H1 (cell line): ENCODE data around the gene RAB40B. TPM values are rescaled to one million over a fixed set of nuclear protein-coding genes. Genes with fewer than 3 reads are reported as not detected.

Experiments used
- CTCF ChIA-PET: fragments of 300-600 bp; sonication (Branson Sonifier 250); formaldehyde crosslinking; loops from one replicate; lab custom pipeline; 2021; ENCODE audit not compliant: partially characterized antibody; lab: Charles Lee
- POLR2A ChIA-PET: fragments of 300-600 bp; sonication (Branson Sonifier 250); formaldehyde crosslinking; loops from one replicate; lab custom pipeline; 2021; ENCODE audit warnings: inconsistent platforms; ENCODE audit not compliant: partially characterized antibody; lab: Charles Lee
- DNase-seq, 2 experiments: peaks; one replicate each; pipeline versions ENCODE4 v3.0.0 to v3.0.0-alpha.2; 2010 to 2022; ENCODE audit warnings: low spot score in 2 of 2, low read depth in 1 of 2, mixed read lengths in 1 of 2
- FAIRE-seq: peaks from 2 replicates; lab custom pipeline; 2011; peaks lifted over from hg19 to GRCh38; lab: Jason Lieb, UNC
- H2AFZ ChIP-seq: 2 replicates; pipeline ENCODE4 v1.8.1; 2012; ENCODE audit warnings: low read length, inconsistent platforms
- H2AK5ac ChIP-seq: 2 replicates; pipeline ENCODE4 v1.6.1; 2013; ENCODE audit warnings: low read depth, low read length
- H2BK120ac ChIP-seq: replicated peaks from 2 replicates; pipeline ENCODE3; 2013; ENCODE audit warnings: low read depth, low read length, inconsistent platforms
- H2BK12ac ChIP-seq: 2 replicates; pipeline ENCODE4 v1.6.1; 2013; ENCODE audit warnings: low read depth, low read length
- H2BK15ac ChIP-seq: 2 replicates; pipeline ENCODE4 v1.6.1; 2013; ENCODE audit warnings: low read length
- H2BK20ac ChIP-seq: 2 replicates; pipeline ENCODE4 v1.6.1; 2013; ENCODE audit warnings: low read length
- H2BK5ac ChIP-seq: 2 replicates; pipeline ENCODE4 v1.6.1; 2013; ENCODE audit warnings: low read depth, low read length
- H3K14ac ChIP-seq: 2 replicates; pipeline ENCODE4 v1.6.1; 2013; ENCODE audit warnings: inconsistent platforms; ENCODE audit not compliant: insufficient read length
- H3K18ac ChIP-seq: 2 replicates; pipeline ENCODE4 v1.6.1; 2013; ENCODE audit warnings: low read length; ENCODE audit errors: extremely low read depth
- H3K23ac ChIP-seq: 2 replicates; pipeline ENCODE4 v1.6.1; 2013; ENCODE audit warnings: inconsistent platforms; ENCODE audit not compliant: insufficient read length
- H3K23me2 ChIP-seq: 2 replicates; pipeline ENCODE4 v1.6.1; 2013; ENCODE audit warnings: low read depth, low read length
- H3K27ac ChIP-seq: 2 replicates; pipeline ENCODE4 v1.6.1; 2011; ENCODE audit warnings: low read depth, low read length, inconsistent platforms
- H3K27me3 ChIP-seq, 4 experiments: replicated peaks in 1 of 4; 1 replicate in 1 of 4; 2 replicates in 3 of 4; pipeline versions ENCODE4 v1.6.1 to v1.8.1; 2011 to 2013; ENCODE audit warnings: low read length in 3 of 4, mild to moderate bottlenecking in 3 of 4, inconsistent platforms in 2 of 4, mixed read lengths in 2 of 4, moderate library complexity in 1 of 4; ENCODE audit not compliant: control insufficient read depth in 3 of 4, insufficient read depth in 3 of 4; ENCODE audit errors: extremely low read depth in 1 of 4
- H3K36me3 ChIP-seq, 4 experiments: 2 replicates each; pipeline versions ENCODE4 v1.6.1 to v1.8.1; 2011 to 2013; ENCODE audit warnings: mild to moderate bottlenecking in 4 of 4, low read length in 3 of 4, moderate library complexity in 2 of 4, control low read depth in 1 of 4, inconsistent platforms in 1 of 4; ENCODE audit not compliant: insufficient read depth in 4 of 4, control insufficient read depth in 2 of 4
- H3K4ac ChIP-seq: replicated peaks from 2 replicates; pipeline ENCODE3; 2013; ENCODE audit warnings: low read length, low read depth, mixed read lengths, inconsistent platforms; ENCODE audit not compliant: insufficient read length
- H3K4me1 ChIP-seq, 4 experiments: replicated peaks in 1 of 4; 1 replicate in 1 of 4; 2 replicates in 3 of 4; pipeline versions ENCODE4 v1.6.1 to v1.8.1; 2011 to 2013; ENCODE audit warnings: low read length in 3 of 4, inconsistent platforms in 2 of 4, mixed read lengths in 1 of 4; ENCODE audit not compliant: insufficient read depth in 4 of 4, control insufficient read depth in 3 of 4
- H3K4me2 ChIP-seq, 2 experiments: 2 replicates each; pipeline versions ENCODE4 v1.6.1 to v1.8.1; 2011 to 2013; ENCODE audit warnings: low read depth in 2 of 2, low read length in 2 of 2, control low read depth in 1 of 2, inconsistent platforms in 1 of 2, mild to moderate bottlenecking in 1 of 2; ENCODE audit not compliant: insufficient read depth in 1 of 2
- H3K4me3 ChIP-seq, 4 experiments: fragments of 200-600, 300-600 bp in 1 of 4; sonication (generic), shearing (Covaris generic), sonication (Bioruptor Twin) in 1 of 4; 2 replicates each; pipeline versions ENCODE4 v1.5.1 to v1.8.1; 2011 to 2016; ENCODE audit warnings: low read length in 4 of 4, low read depth in 3 of 4, control low read depth in 2 of 4, inconsistent platforms in 2 of 4, mild to moderate bottlenecking in 2 of 4, mixed read lengths in 1 of 4, moderate library complexity in 1 of 4; ENCODE audit not compliant: insufficient read depth in 2 of 4; ENCODE audit errors: extremely low read depth in 1 of 4
- H3K56ac ChIP-seq: replicated peaks from 2 replicates; pipeline ENCODE3; 2013; ENCODE audit warnings: low read depth, mild to moderate bottlenecking, mixed read lengths, low read length, inconsistent platforms; ENCODE audit not compliant: insufficient read length
- H3K79me1 ChIP-seq: 2 replicates; pipeline ENCODE4 v1.6.1; 2013; ENCODE audit warnings: low read depth, low read length, control low read depth
- H3K79me2 ChIP-seq, 2 experiments: 2 replicates each; pipeline versions ENCODE4 v1.6.1 to v1.8.1; 2012 to 2013; ENCODE audit warnings: low read length in 2 of 2, mild to moderate bottlenecking in 2 of 2, inconsistent platforms in 1 of 2; ENCODE audit not compliant: insufficient read depth in 2 of 2, control insufficient read depth in 1 of 2
- H3K9ac ChIP-seq, 4 experiments: replicated peaks in 1 of 4; 1 replicate in 1 of 4; 2 replicates in 3 of 4; pipeline versions ENCODE4 v1.6.1 to v1.8.1; 2011 to 2013; ENCODE audit warnings: low read depth in 3 of 4, low read length in 3 of 4, control low read depth in 2 of 4, mild to moderate bottlenecking in 2 of 4, moderate library complexity in 2 of 4, inconsistent platforms in 1 of 4; ENCODE audit errors: extremely low read depth in 1 of 4
- H3K9me3 ChIP-seq, 2 experiments: 2 replicates each; pipeline versions ENCODE4 v1.6.1 to v1.8.1; 2012 to 2013; ENCODE audit warnings: mild to moderate bottlenecking in 2 of 2, moderate library complexity in 2 of 2, control low read depth in 1 of 2, inconsistent platforms in 1 of 2, low read depth in 1 of 2, low read length in 1 of 2, mixed read lengths in 1 of 2; ENCODE audit not compliant: insufficient read depth in 2 of 2
- H4K20me1 ChIP-seq, 2 experiments: replicated peaks in 1 of 2; 2 replicates each; pipeline versions ENCODE3 to v1.8.1; 2011 to 2013; ENCODE audit warnings: inconsistent platforms in 2 of 2, low read length in 2 of 2, mild to moderate bottlenecking in 1 of 2; ENCODE audit not compliant: insufficient read depth in 2 of 2, control insufficient read depth in 1 of 2
- H4K5ac ChIP-seq: 2 replicates; pipeline ENCODE4 v1.6.1; 2013; ENCODE audit warnings: low read length, low read depth, mixed read lengths, inconsistent platforms; ENCODE audit not compliant: insufficient read length
- H4K8ac ChIP-seq: 2 replicates; pipeline ENCODE4 v1.8.0; 2013; ENCODE audit warnings: mild to moderate bottlenecking, moderate library complexity, low read length, inconsistent platforms; ENCODE audit not compliant: insufficient read depth; ENCODE audit errors: extremely low read depth
- H4K91ac ChIP-seq: replicated peaks from 2 replicates; pipeline ENCODE3; 2013; ENCODE audit warnings: low read length, mixed read lengths, inconsistent platforms; ENCODE audit not compliant: insufficient read length
- BCL11A ChIP-seq, 2 experiments: IDR thresholded peaks; one replicate each; pipeline ENCODE4 v1.6.1; 2011; ENCODE audit warnings: low read depth in 2 of 2, low read length in 2 of 2, mild to moderate bottlenecking in 2 of 2
- CREB1 ChIP-seq: IDR thresholded peaks from 2 replicates; pipeline ENCODE4 v1.6.1; 2012; ENCODE audit warnings: inconsistent platforms
- EP300 ChIP-seq, 2 experiments: IDR thresholded peaks; 1 replicate in 1 of 2; 2 replicates in 1 of 2; pipeline ENCODE4 v1.6.1; 2011 to 2012; ENCODE audit warnings: low read depth in 2 of 2, low read length in 2 of 2, mild to moderate bottlenecking in 2 of 2, borderline replicate concordance in 1 of 2, inconsistent platforms in 1 of 2, moderate library complexity in 1 of 2
- FOSL1 ChIP-seq: IDR thresholded peaks from 2 replicates; pipeline ENCODE4 v1.6.1; 2011; ENCODE audit warnings: mild to moderate bottlenecking, low read depth, low read length, moderate library complexity; ENCODE audit not compliant: insufficient read depth
- KDM1A ChIP-seq: fragments of 200-600, 300-600 bp; sonication (generic); IDR thresholded peaks from 2 replicates; pipeline ENCODE4 v1.7.1; 2016; ENCODE audit warnings: mild to moderate bottlenecking, low read length, borderline replicate concordance
- NRF1 ChIP-seq: IDR thresholded peaks from 2 replicates; pipeline ENCODE4 v1.6.1; 2011; ENCODE audit warnings: mild to moderate bottlenecking, low read depth, low read length, improper control_type of control experiment
- PHF8 ChIP-seq: fragments of 200-600 bp; sonication (generic); conservative IDR thresholded peaks from 2 replicates; pipeline ENCODE4 v1.7.1; 2012; ENCODE audit warnings: low read depth, mild to moderate bottlenecking, inconsistent platforms, low read length, moderate library complexity
- SP1 ChIP-seq: IDR thresholded peaks from 2 replicates; pipeline ENCODE4 v1.6.1; 2011; ENCODE audit warnings: low read depth, low read length
- SP2 ChIP-seq: IDR thresholded peaks from 2 replicates; pipeline ENCODE4 v1.6.1; 2012; ENCODE audit warnings: mild to moderate bottlenecking, low read length, inconsistent platforms
- SUZ12 ChIP-seq: fragments of 200-600 bp; sonication (generic); IDR thresholded peaks from 2 replicates; pipeline ENCODE4 v1.6.1; 2012; ENCODE audit warnings: mild to moderate bottlenecking, inconsistent platforms, low read length, moderate library complexity, mixed read lengths
- TAF7 ChIP-seq: optimal IDR thresholded peaks from 2 replicates; pipeline ENCODE3; 2011; ENCODE audit warnings: low read depth, mild to moderate bottlenecking, inconsistent platforms, low read length, moderate library complexity, borderline replicate concordance
- YY1 ChIP-seq: IDR thresholded peaks from 2 replicates; pipeline ENCODE4 v1.6.1; 2011; ENCODE audit warnings: low read depth, mild to moderate bottlenecking, low read length
- WGBS, 2 experiments: shearing (Covaris generic) in 1 of 2; methylation state at CpG; one replicate each; pipeline versions ENCODE4 v1.1.6 to v1.1.7; 2013 to 2015; ENCODE audit warnings: low lambda C conversion rate in 2 of 2, mixed read lengths in 2 of 2, inconsistent platforms in 1 of 2, low coverage in 1 of 2, missing lambda C conversion rate in 1 of 2; ENCODE audit not compliant: insufficient replicate concordance in 2 of 2, insufficient coverage in 1 of 2, insufficient read length in 1 of 2; ENCODE audit errors: extremely low coverage in 1 of 2, missing lambda C conversion rate in 1 of 2; 5-methylcytosine and 5-hydroxymethylcytosine counted together
- polyA plus RNA-seq, 7 experiments: library from polyadenylated mRNA; depleted of rRNA in 3 of 7; stranded (reverse) in 5 of 7; unstranded in 2 of 7; fragments of >200 nt in 5 of 7; fragments of 200-250 nt in 2 of 7; gene quantifications; 1 replicate in 5 of 7; 2 replicates in 1 of 7; 4 replicates in 1 of 7; pipeline versions ENCODE4 v1.2.1 to v1.2.3, GENCODE V29; 2011 to 2013; ENCODE audit warnings: missing spikeins in 2 of 7, mixed read lengths in 2 of 7
- total RNA-seq: library from RNA; stranded (reverse); fragmentation: NEBNext Ultra II Directional; extraction: Animal tissue kit (Norgen Biotek cat#: 25700); gene quantifications from 2 replicates; pipeline ENCODE4 v1.2.1, GENCODE V29; 2021
- TF ChIP-seq, protein P1 (sequence below): IDR thresholded peaks from 2 replicates; pipeline ENCODE4 v1.6.1; 2011; ENCODE audit warnings: low read length, improper control_type of control experiment

Gene RAB40B
- total and polyA plus RNA-seq, 2 of the 8 experiments (the other 6 are each of a cell fraction or from before 2014, with no cell fraction given) = 3.1 to 4.6 TPM

DNA sequence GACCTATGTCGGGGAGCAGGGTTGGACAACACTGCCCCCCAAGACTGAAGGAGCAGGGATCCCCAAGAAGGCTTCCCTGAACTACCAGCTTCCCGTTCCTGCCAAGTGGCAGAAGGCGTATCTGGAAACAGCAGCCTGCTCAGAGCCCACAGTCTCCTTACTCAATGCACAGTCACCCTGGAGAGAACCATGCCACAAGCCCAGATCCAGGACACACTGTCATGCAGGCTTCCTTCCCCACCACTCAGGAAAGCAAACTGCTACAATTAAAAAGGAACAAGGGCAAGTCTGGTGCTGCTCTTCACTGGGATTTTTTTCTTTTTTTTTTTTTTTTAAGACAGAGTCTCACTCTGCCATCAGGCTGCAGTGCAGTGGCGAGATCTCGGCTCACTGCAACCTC lies 58.5 kb downstream of the RAB40B start:
- Histone ChIP-seq H3K79me1 (peaks cover 5% of the 10 kb centered on the region), H3K9me3 (no peaks in the 10 kb centered on the region), H3K27ac (no peak overlapping the region), H4K8ac (no peak overlapping the region; the same call in 1 of the 2 replicates), H4K20me1 (peaks cover 19 to 22% of the 10 kb centered on the region in 2 experiments), H4K91ac (no peak overlapping the region), H3K79me2 (peaks cover 18 to 84% of the 10 kb centered on the region in 2 experiments), H2BK15ac (no peak overlapping the region), H2BK12ac (no peak overlapping the region), H3K56ac (no peak overlapping the region), H3K23ac (no peak overlapping the region), H3K4me3 (no peak overlapping the region), H2BK5ac (0 out of 2 replicates have a peak overlapping the region, but pooled peaks have one; percentile 60), H3K36me3 (peaks cover 15 to 41% (median 21%) of the 10 kb centered on the region in 4 experiments; a peak in 7 of 8 replicates), H2BK20ac (no peak overlapping the region), H3K4ac (no peak overlapping the region), H2AFZ (no peak overlapping the region), H3K4me1 (peaks cover 0 to 5% (median under 1%) of the 10 kb centered on the region in 4 experiments; a peak in 1 of 7 replicates), H2BK120ac (no peak overlapping the region), H3K18ac (no peak overlapping the region), H4K5ac (no peak overlapping the region), H3K4me2 (no peak overlapping the region), H3K14ac (no peak overlapping the region), H2AK5ac (no peak overlapping the region), H3K9ac (no peak overlapping the region), H3K23me2 (no peaks in the 10 kb centered on the region), H3K27me3 (no peaks in the 10 kb centered on the region)
- FAIRE-seq (no peak), DNase-seq (no peak)
- CTCF ChIA-PET = interaction anchor here (1.2 kb wide), 1 partner anchor 29 kb away, joined by 6 read pairs; no protein-coding TSS in a partner anchor
- WGBS, 2 experiments = 90% methylated on average over 5 of the region's 5 CpGs; no CpG with 5 or more reads in 1 of the 2 experiments
- POLR2A ChIA-PET = interaction anchor here (1.2 kb wide), 1 partner anchor 25 kb away, joined by 3 read pairs; no protein-coding TSS in a partner anchor
- TF ChIP-seq BCL11A (IDR thresholded peaks at IDR 0.05; ENCODE audit: low read depth in 2 of 2, low read length in 2 of 2) = no peak
- no peak for TF ChIP-seq FOSL1
- TF ChIP-seq NRF1 = no peak
- no peak for TF ChIP-seq PHF8
- TF ChIP-seq, protein P1, sequence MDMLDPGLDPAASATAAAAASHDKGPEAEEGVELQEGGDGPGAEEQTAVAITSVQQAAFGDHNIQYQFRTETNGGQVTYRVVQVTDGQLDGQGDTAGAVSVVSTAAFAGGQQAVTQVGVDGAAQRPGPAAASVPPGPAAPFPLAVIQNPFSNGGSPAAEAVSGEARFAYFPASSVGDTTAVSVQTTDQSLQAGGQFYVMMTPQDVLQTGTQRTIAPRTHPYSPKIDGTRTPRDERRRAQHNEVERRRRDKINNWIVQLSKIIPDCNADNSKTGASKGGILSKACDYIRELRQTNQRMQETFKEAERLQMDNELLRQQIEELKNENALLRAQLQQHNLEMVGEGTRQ = no peak
- no peak for TF ChIP-seq TAF7
- no peak for TF ChIP-seq SUZ12
- TF ChIP-seq KDM1A = no peak
- no peak for TF ChIP-seq CREB1
- no peak for TF ChIP-seq SP1
- no peak for TF ChIP-seq YY1
- TF ChIP-seq SP2 = no peak
- no peak for TF ChIP-seq EP300 (IDR thresholded peaks at IDR 0.05; ENCODE audit: borderline replicate concordance in 1 of 2, low read depth in 2 of 2, low read length in 2 of 2)
